ENCODE data around the gene GALNT2. TPM values are rescaled to one million over a fixed set of nuclear protein-coding genes. Genes with fewer than 3 reads are reported as not detected.

Gene GALNT2
- total RNA-seq, 1 experiment from 2014 or later: 62.2 TPM

GRCh38 chr1:230049731-230050130 is 17.3 kb upstream of the GALNT2 start:
- TF ChIP-seq CTCF (IDR thresholded peaks at IDR 0.05; ENCODE audit: insufficient read depth in 1 of 2, low read depth in 1 of 2, low read length in 1 of 2, severe bottlenecking in 1 of 2, unreplicated experiment in 1 of 2): no peak
- H3K27me3 ChIP-seq (replicated peaks; ENCODE audit: control insufficient read depth, insufficient read depth, low read length): no peaks in the 10 kb centered on the region
- Mint-ChIP-seq H3K27ac (ENCODE audit: unreplicated experiment) (no peak overlapping the region), H3K36me3 (ENCODE audit: insufficient read depth, unreplicated experiment) (no peaks in the 10 kb centered on the region), H3K9me3 (ENCODE audit: unreplicated experiment) (no peaks in the 10 kb centered on the region), H3K27me3 (ENCODE audit: insufficient read depth, unreplicated experiment) (no peaks in the 10 kb centered on the region), H3K4me1 (ENCODE audit: low read depth, unreplicated experiment) (peaks cover 7% of the 10 kb centered on the region), H3K4me3 (ENCODE audit: unreplicated experiment) (no peak overlapping the region)
- no peak for DNase-seq
- intact Hi-C loops (cut with micrococcal nuclease; ENCODE audit: unreplicated experiment): no loop called here
- H3K36me3 ChIP-seq (ENCODE audit: control insufficient read depth, insufficient read depth, low read length): no peaks in the 10 kb centered on the region
- H3K4me3 ChIP-seq (ENCODE audit: low read depth, low read length): no peak overlapping the region
- BruUV-seq (replicated peaks): no TSS peak
- H3K4me1 ChIP-seq: no peaks in the 10 kb centered on the region
- ChIA-PET POLR2A (no interaction called here), CTCF (interaction anchor here (0.6 kb wide), 1 partner anchor 57 kb away, joined by 3 read pairs; no protein-coding TSS in a partner anchor)
- no peaks in the 10 kb centered on the region for H3K9me3 ChIP-seq

- Histone ChIP-seq H3K36me3 (ENCODE audit: control insufficient read depth, insufficient read depth, low read length) (no peaks in the 10 kb centered on the region), H3K4me1 (no peaks in the 10 kb centered on the region), H3K27me3 (replicated peaks; ENCODE audit: control insufficient read depth, insufficient read depth, low read length) (no peaks in the 10 kb centered on the region), H3K4me3 (ENCODE audit: low read depth, low read length) (no peak overlapping the region), H3K9me3 (no peaks in the 10 kb centered on the region)
- no TSS peak for BruUV-seq (replicated peaks)
- no peak for TF ChIP-seq CTCF (IDR thresholded peaks at IDR 0.05; ENCODE audit: insufficient read depth in 1 of 2, low read depth in 1 of 2, low read length in 1 of 2, severe bottlenecking in 1 of 2, unreplicated experiment in 1 of 2)
- Mint-ChIP-seq H3K4me3 (ENCODE audit: unreplicated experiment) (no peak overlapping the region), H3K4me1 (ENCODE audit: low read depth, unreplicated experiment) (peaks cover 7% of the 10 kb centered on the region), H3K27ac (ENCODE audit: unreplicated experiment) (no peak overlapping the region), H3K36me3 (ENCODE audit: insufficient read depth, unreplicated experiment) (no peaks in the 10 kb centered on the region), H3K27me3 (ENCODE audit: insufficient read depth, unreplicated experiment) (no peaks in the 10 kb centered on the region), H3K9me3 (ENCODE audit: unreplicated experiment) (no peaks in the 10 kb centered on the region)
- POLR2A ChIA-PET: no interaction called here
- intact Hi-C loops (cut with micrococcal nuclease; ENCODE audit: unreplicated experiment): no loop called here
- CTCF ChIA-PET: no interaction called here
- no peak for DNase-seq
These were observed 15.9 kb upstream of the GALNT2 start for GRCh38 chr1:230050973-230051735.

GRCh38 chr1:230052018-230052417 is 15.0 kb upstream of the GALNT2 start:
- H3K4me3 Mint-ChIP-seq (ENCODE audit: unreplicated experiment): no peak overlapping the region
- ChIA-PET CTCF (interaction anchor here (0.5 kb wide), 1 partner anchor 26 kb away, joined by 6 read pairs; no protein-coding TSS in a partner anchor), POLR2A (no interaction called here)
- TF ChIP-seq CTCF (IDR thresholded peaks at IDR 0.05; ENCODE audit: insufficient read depth in 1 of 2, low read depth in 1 of 2, low read length in 1 of 2, severe bottlenecking in 1 of 2, unreplicated experiment in 1 of 2): no peak
- H3K9me3 Mint-ChIP-seq (ENCODE audit: unreplicated experiment): no peaks in the 10 kb centered on the region
- H3K9me3 ChIP-seq: no peaks in the 10 kb centered on the region
- H3K4me3 ChIP-seq (ENCODE audit: low read depth, low read length): no peak overlapping the region
- no peaks in the 10 kb centered on the region for H3K27me3 ChIP-seq (replicated peaks; ENCODE audit: control insufficient read depth, insufficient read depth, low read length)
- peaks cover 6% of the 10 kb centered on the region for H3K4me1 Mint-ChIP-seq (ENCODE audit: low read depth, unreplicated experiment)
- no peak for DNase-seq
- no peaks in the 10 kb centered on the region for H3K36me3 Mint-ChIP-seq (ENCODE audit: insufficient read depth, unreplicated experiment)
- no TSS peak for BruUV-seq (replicated peaks)
- H3K27me3 Mint-ChIP-seq (ENCODE audit: insufficient read depth, unreplicated experiment): no peaks in the 10 kb centered on the region
- H3K36me3 ChIP-seq (ENCODE audit: control insufficient read depth, insufficient read depth, low read length): no peaks in the 10 kb centered on the region
- H3K27ac Mint-ChIP-seq (ENCODE audit: unreplicated experiment): no peak overlapping the region
- intact Hi-C loops (cut with micrococcal nuclease; ENCODE audit: unreplicated experiment): no loop called here
- H3K4me1 ChIP-seq: no peaks in the 10 kb centered on the region
